ENCODE data around the gene ANKRD24.
"Not testable (repeated sequence)": the region's sequence is repeated elsewhere in the genome, so short reads cannot be mapped to it uniquely, and the experiment has no call there.

Gene ANKRD24

GRCh38 chr19:4215807-4216206 lies 33.3 kb downstream of the ANKRD24 start:
- no peaks in the 10 kb centered on the region for H4K20me1 ChIP-seq (ENCODE audit: insufficient read depth, low read length, poor library complexity, severe bottlenecking)
- H3K4me2 ChIP-seq (ENCODE audit: low read depth, low read length, poor library complexity, severe bottlenecking): no peak overlapping the region
- no peak overlapping the region for H3K4me3 ChIP-seq (ENCODE audit: low read length, poor library complexity, severe bottlenecking)
- H3K9ac ChIP-seq (ENCODE audit: low read depth, low read length, poor library complexity, severe bottlenecking): no peak overlapping the region
- no peaks in the 10 kb centered on the region for H3K4me1 ChIP-seq (ENCODE audit: insufficient read depth, low read length, poor library complexity, severe bottlenecking)
- no peaks in the 10 kb centered on the region for H3K36me3 ChIP-seq (ENCODE audit: insufficient read depth, low read length)
- no peaks in the 10 kb centered on the region for H3K79me2 ChIP-seq (ENCODE audit: insufficient read depth, low read length)
- H2AFZ ChIP-seq (ENCODE audit: low read length): no peak overlapping the region
- H3F3A ChIP-seq (ENCODE audit: low read depth): no peaks in the 10 kb centered on the region
- H3K27me3 ChIP-seq (ENCODE audit: insufficient read depth, low read length, poor library complexity, severe bottlenecking): no peaks in the 10 kb centered on the region
- no peaks in the 10 kb centered on the region for H3K9me3 ChIP-seq (ENCODE audit: insufficient read depth, low read depth, low read length)
- TF ChIP-seq CTCF (conservative IDR thresholded peaks at IDR 0.05; ENCODE audit: low read length) (no peak), EZH2phosphoT487 (IDR thresholded peaks at IDR 0.05; ENCODE audit: borderline replicate concordance) (no peak)
- H3K9me2 ChIP-seq (replicated peaks; ENCODE audit: low read depth, low read length): no peaks in the 10 kb centered on the region

GRCh38 chr19:4216846-4217245 lies 34.4 kb downstream of the ANKRD24 start:
- Histone ChIP-seq H2AFZ (ENCODE audit: low read length) (no peak overlapping the region), H3K9me2 (replicated peaks; ENCODE audit: low read depth, low read length) (no peaks in the 10 kb centered on the region), H3F3A (ENCODE audit: low read depth) (no peaks in the 10 kb centered on the region), H3K9ac (ENCODE audit: low read depth, low read length, poor library complexity, severe bottlenecking) (no peak overlapping the region), H3K79me2 (ENCODE audit: insufficient read depth, low read length) (no peaks in the 10 kb centered on the region), H3K4me3 (ENCODE audit: low read length, poor library complexity, severe bottlenecking) (no peak overlapping the region), H3K4me2 (ENCODE audit: low read depth, low read length, poor library complexity, severe bottlenecking) (no peak overlapping the region), H3K9me3 (ENCODE audit: insufficient read depth, low read depth, low read length) (no peaks in the 10 kb centered on the region), H4K20me1 (ENCODE audit: insufficient read depth, low read length, poor library complexity, severe bottlenecking) (no peaks in the 10 kb centered on the region), H3K4me1 (ENCODE audit: insufficient read depth, low read length, poor library complexity, severe bottlenecking) (no peaks in the 10 kb centered on the region), H3K27me3 (ENCODE audit: insufficient read depth, low read length, poor library complexity, severe bottlenecking) (no peaks in the 10 kb centered on the region), H3K36me3 (ENCODE audit: insufficient read depth, low read length) (no peaks in the 10 kb centered on the region)
- TF ChIP-seq EZH2phosphoT487 (IDR thresholded peaks at IDR 0.05; ENCODE audit: borderline replicate concordance) (no peak), CTCF (conservative IDR thresholded peaks at IDR 0.05; ENCODE audit: low read length) (no peak)

GRCh38 chr19:4217429-4218264 lies 35.2 kb downstream of the ANKRD24 start:
- Histone ChIP-seq H3K36me3 (ENCODE audit: insufficient read depth, low read length) (no peaks in the 10 kb centered on the region), H3K9me2 (replicated peaks; ENCODE audit: low read depth, low read length) (no peaks in the 10 kb centered on the region), H2AFZ (ENCODE audit: low read length) (no peak overlapping the region), H3K4me2 (ENCODE audit: low read depth, low read length, poor library complexity, severe bottlenecking) (no peak overlapping the region), H3F3A (ENCODE audit: low read depth) (no peaks in the 10 kb centered on the region), H4K20me1 (ENCODE audit: insufficient read depth, low read length, poor library complexity, severe bottlenecking) (no peaks in the 10 kb centered on the region), H3K9me3 (ENCODE audit: insufficient read depth, low read depth, low read length) (no peaks in the 10 kb centered on the region), H3K4me3 (ENCODE audit: low read length, poor library complexity, severe bottlenecking) (no peak overlapping the region), H3K4me1 (ENCODE audit: insufficient read depth, low read length, poor library complexity, severe bottlenecking) (no peaks in the 10 kb centered on the region), H3K79me2 (ENCODE audit: insufficient read depth, low read length) (no peaks in the 10 kb centered on the region), H3K27me3 (ENCODE audit: insufficient read depth, low read length, poor library complexity, severe bottlenecking) (no peaks in the 10 kb centered on the region), H3K9ac (ENCODE audit: low read depth, low read length, poor library complexity, severe bottlenecking) (no peak overlapping the region)
- no peak for TF ChIP-seq EZH2phosphoT487 (IDR thresholded peaks at IDR 0.05; ENCODE audit: borderline replicate concordance)
- no peak for TF ChIP-seq CTCF (conservative IDR thresholded peaks at IDR 0.05; ENCODE audit: low read length)

GRCh38 chr19:4218523-4218922 lies 36.0 kb downstream of the ANKRD24 start:
- H3K9me2 ChIP-seq (replicated peaks; ENCODE audit: low read depth, low read length); H3K4me1 ChIP-seq (ENCODE audit: insufficient read depth, low read length, poor library complexity, severe bottlenecking); H3K4me3 ChIP-seq (ENCODE audit: low read length, poor library complexity, severe bottlenecking); H3F3A ChIP-seq (ENCODE audit: low read depth); H2AFZ ChIP-seq (ENCODE audit: low read length); H4K20me1 ChIP-seq (ENCODE audit: insufficient read depth, low read length, poor library complexity, severe bottlenecking); H3K36me3 ChIP-seq (ENCODE audit: insufficient read depth, low read length); H3K4me2 ChIP-seq (ENCODE audit: low read depth, low read length, poor library complexity, severe bottlenecking); H3K27me3 ChIP-seq (ENCODE audit: insufficient read depth, low read length, poor library complexity, severe bottlenecking); H3K9me3 ChIP-seq (ENCODE audit: insufficient read depth, low read depth, low read length); H3K79me2 ChIP-seq (ENCODE audit: insufficient read depth, low read length); H3K9ac ChIP-seq (ENCODE audit: low read depth, low read length, poor library complexity, severe bottlenecking): not testable (repeated sequence)
